Stimulated activated CD4-positive, alpha-beta T cell treated with anti-CD3 and anti-CD28 coated beads, Interleukin-1b, Interleukin-23, amount 100 ng/mL, for 1 hour (primary cell): ENCODE results near the gene ATP2B2.

ENCODE experiments used
- DNase-seq, 2 donors: peaks; one replicate each; pipeline ENCODE4 v3.0.0-alpha.2; 2020; ENCODE audit warnings: low read depth in 2 of 2

ATP2B2 gene

GRCh38 chr3:10529809-10530208 is 24.4 kb upstream of the ATP2B2 start:
- no peak for DNase-seq

- no peak for DNase-seq
Measured at GRCh38 chr3:10528046-10528445, 22.7 kb upstream of the ATP2B2 start.

- DNase-seq, result no peak
Measured at GRCh38 chr3:10527295-10528001, 22.1 kb upstream of the ATP2B2 start.

GRCh38 chr3:10526366-10526765 is 21.0 kb upstream of the ATP2B2 start:
- no peak for DNase-seq

GRCh38 chr3:10524799-10525301 is 19.5 kb upstream of the ATP2B2 start:
- DNase-seq, result no peak

- no peak for DNase-seq
Measured at GRCh38 chr3:10524270-10524669, 18.9 kb upstream of the ATP2B2 start.

- no peak for DNase-seq
Measured at GRCh38 chr3:10523561-10523960, 18.2 kb upstream of the ATP2B2 start.

GRCh38 chr3:10522646-10523303 is 17.4 kb upstream of the ATP2B2 start:
- no peak for DNase-seq

GRCh38 chr3:10521772-10522441 is 16.5 kb upstream of the ATP2B2 start:
- DNase-seq, result no peak

- DNase-seq, result no peak
Measured at GRCh38 chr3:10520072-10520471, 14.7 kb upstream of the ATP2B2 start.

GRCh38 chr3:10519236-10519635 is 13.8 kb upstream of the ATP2B2 start:
- no peak for DNase-seq

GRCh38 chr3:10518506-10519150 is 13.2 kb upstream of the ATP2B2 start:
- DNase-seq, result no peak

GRCh38 chr3:10517627-10518026 is 12.2 kb upstream of the ATP2B2 start:
- DNase-seq, result no peak

- no peak for DNase-seq
Measured at GRCh38 chr3:10516544-10517452, 11.4 kb upstream of the ATP2B2 start.

GRCh38 chr3:10515884-10516495 is 10.6 kb upstream of the ATP2B2 start:
- no peak for DNase-seq

GRCh38 chr3:10515396-10515795 is 10.0 kb upstream of the ATP2B2 start:
- no peak for DNase-seq

- no peak for DNase-seq
Measured at GRCh38 chr3:10514407-10515069, 9.2 kb upstream of the ATP2B2 start.

GRCh38 chr3:10513306-10513705 is 7.9 kb upstream of the ATP2B2 start:
- no peak for DNase-seq

GRCh38 chr3:10512687-10513086 is 7.3 kb upstream of the ATP2B2 start:
- DNase-seq, result no peak

GRCh38 chr3:10511809-10512494 is 6.6 kb upstream of the ATP2B2 start:
- no peak for DNase-seq
